AG20443 (cell line): ENCODE data around the gene NRG3.

Experiments
- DNase-seq: peaks from one replicate; pipeline ENCODE4 v3.0.0; 2012; ENCODE audit warnings: low spot score, mixed read lengths

The NRG3 gene

GRCh38 chr10:81874875-81875466 is at the start of gene NRG3:
TSS of gene NRG3 (plus strand) at chr10:81875194.
- peak; percentile 16 for DNase-seq

- no peak for DNase-seq
Observed at GRCh38 chr10:81828251-81828650, 46.7 kb upstream of the NRG3 start.

DNA sequence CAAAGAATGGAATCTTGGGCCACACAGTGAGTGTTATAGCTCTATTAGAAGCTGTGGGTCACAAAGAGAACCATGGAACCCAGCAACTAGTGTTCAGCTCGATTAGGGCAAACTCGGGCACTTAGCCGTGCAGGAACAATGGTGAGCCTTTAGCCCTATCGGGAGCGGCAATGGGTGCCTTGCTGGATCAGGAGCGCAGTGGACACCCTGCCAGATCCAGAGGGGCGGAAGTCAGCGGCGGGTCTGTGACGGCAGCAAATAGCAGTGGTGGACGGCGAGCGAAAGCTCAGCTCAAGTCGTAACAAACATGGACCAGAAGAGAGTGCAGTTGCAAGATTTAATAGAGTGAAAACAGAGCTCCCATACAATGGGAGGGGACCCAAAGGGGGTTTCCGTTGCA is 43.9 kb upstream of the NRG3 start:
- no peak for DNase-seq

DNA sequence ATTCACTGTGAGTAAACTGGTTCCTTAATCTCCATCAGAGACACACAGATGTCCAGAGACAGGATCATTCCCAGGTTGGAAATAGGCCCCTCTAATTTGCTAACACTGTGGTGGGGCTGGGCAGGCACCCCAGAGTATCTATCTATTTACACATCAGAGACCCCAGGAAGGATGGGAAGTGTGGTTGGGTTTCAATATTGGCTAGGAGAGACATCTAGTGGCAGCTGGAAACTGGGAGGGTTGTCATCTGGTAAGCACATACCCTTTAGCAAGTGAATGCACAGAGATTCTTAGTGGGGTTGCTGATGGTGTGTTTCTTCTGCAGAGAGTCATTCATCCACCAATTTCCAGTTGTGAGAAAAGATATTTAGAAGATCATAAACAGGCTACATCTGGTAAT is 36.0 kb upstream of the NRG3 start:
- no peak for DNase-seq

- no peak for DNase-seq
Observed at GRCh38 chr10:81843042-81843441, 32.0 kb upstream of the NRG3 start.

GRCh38 chr10:81847675-81848074 is 27.3 kb upstream of the NRG3 start:
- DNase-seq = no peak

DNA sequence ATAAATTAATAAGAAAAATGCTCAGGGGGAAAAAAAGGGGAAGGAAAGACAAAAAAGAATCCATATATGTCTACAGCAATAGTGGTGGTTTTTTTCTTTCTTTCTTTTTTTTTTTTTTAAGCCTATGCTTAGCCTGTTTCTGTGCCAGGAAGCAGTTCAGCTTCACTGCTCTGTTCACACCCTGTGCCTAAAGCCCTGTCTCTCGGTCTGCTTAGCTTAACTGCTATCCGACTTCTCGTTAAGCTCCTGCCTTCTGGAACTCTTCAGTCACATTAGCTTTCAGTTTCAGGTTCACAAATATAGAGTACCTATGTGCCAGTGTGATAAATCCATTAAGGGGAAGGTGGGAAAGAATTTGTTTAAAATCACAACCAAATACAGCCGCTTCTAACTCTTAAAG is 26.5 kb upstream of the NRG3 start:
- no peak for DNase-seq

DNA sequence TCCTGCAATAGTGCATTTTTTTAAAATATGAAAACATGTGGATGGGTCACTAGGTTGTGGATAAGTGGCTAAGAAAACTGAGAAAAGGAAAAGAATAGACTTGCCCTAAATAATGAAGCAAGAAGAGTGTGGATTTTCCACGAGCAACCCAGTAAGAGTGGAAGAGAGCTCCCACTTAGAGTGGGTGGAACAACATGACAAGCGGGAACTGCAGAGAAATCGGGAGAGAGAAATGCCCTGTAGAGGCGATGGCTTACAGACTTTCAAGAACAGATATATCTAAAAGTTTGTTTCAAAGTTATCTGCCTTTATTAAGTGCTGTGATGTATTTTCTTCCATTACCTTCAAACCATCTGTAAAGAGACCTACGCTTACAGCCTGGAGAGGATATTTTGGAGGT is 26.1 kb upstream of the NRG3 start:
- DNase-seq = no peak

DNA sequence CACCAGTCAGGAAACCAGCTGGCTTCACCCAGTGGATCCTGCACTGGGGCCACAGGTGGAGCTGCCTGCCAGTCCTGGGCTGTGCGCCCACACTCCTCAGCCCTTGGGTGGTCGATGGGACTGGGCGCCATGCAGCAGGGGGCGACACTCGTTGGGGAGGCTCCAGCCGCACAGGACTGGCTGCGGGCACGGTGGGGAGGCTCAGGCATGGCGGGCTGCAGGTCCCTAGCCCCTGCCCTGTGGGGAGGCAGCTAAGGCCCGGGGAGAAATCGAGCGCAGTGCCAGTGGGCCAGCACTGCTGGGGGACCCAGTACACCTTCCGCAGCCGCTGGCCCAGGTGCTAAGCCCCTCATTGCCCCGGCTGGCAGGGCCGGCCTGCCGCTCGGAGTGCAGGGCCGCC is 12.4 kb upstream of the NRG3 start:
- DNase-seq = no peak

- DNase-seq = no peak
Observed at GRCh38 chr10:81863771-81864170, 11.2 kb upstream of the NRG3 start.

GRCh38 chr10:81865581-81865980 is 9.4 kb upstream of the NRG3 start:
- no peak for DNase-seq

GRCh38 chr10:81866753-81867152 is 8.2 kb upstream of the NRG3 start:
- no peak for DNase-seq

DNA sequence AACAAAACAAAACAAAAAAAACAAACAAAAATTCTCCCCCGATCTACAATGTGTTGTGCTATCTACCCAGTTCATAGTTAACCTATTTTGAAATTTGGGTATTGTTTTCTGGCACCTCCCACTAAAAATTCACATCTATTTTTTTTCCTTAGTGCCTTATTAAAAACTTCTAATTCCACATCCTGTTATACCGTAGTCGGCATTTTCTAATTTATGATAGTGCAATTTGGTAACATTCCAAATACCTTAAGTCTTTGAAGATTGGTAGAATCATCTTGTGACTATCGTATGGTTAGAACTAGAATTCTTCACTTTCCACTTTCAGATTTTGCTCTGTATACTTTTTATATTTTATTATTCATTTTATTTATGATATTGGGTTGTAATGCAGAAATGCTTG is 4.5 kb upstream of the NRG3 start:
- DNase-seq = no peak

DNA sequence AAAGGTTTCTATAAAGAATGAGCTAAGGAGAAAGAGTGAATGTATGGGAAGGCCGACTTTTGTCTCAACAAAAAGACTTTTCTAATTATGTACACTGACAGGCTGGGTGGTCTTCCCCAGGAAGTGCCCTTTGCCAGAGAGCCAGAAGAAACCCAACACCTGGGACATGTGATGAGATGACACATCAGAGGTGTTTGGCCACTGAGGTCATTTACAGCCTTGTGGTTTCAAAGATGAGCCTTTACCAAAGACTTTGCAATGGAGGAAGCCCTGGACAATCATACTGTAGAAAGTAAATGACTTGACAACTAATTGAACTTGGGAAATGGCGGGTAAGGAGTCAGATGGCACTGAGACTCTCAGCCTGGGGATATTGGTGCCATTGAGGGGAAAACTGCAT is 3.4 kb upstream of the NRG3 start:
- no peak for DNase-seq

- DNase-seq = no peak
Observed at GRCh38 chr10:81872206-81872862, 2.7 kb upstream of the NRG3 start.

DNA sequence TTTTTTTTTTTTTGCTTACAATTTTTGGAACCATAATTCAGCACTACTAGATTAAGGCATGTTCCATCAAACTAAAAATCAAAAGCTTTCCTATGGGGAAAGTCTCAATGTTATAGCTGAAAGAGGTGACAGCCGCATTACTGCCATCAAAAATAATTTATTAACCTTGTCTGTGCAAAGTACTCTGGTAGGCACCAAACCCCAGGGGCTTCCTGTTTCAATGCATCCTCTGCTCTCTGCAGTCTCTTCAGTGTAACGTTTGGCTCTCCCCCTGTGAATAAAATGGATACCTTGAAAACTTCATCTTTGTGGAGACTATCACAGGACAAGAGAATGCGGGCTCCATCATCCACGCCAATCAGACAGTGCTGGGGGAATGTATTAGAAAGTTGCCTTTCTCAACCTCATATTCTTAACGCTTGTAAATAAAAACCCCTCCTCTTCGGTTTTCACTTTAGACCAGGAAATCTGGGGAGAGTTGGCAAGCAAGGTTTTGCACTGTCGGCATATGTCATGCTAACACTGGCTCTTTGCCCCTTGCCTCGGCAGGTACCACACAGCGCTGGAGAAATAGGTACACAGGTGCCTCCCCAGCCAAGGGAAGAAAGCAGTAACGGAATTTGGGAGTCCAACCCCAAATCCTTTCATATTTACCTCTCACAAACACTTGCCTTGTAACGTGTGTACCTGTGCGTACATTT is 1.6 kb upstream of the NRG3 start:
- no peak for DNase-seq

DNA sequence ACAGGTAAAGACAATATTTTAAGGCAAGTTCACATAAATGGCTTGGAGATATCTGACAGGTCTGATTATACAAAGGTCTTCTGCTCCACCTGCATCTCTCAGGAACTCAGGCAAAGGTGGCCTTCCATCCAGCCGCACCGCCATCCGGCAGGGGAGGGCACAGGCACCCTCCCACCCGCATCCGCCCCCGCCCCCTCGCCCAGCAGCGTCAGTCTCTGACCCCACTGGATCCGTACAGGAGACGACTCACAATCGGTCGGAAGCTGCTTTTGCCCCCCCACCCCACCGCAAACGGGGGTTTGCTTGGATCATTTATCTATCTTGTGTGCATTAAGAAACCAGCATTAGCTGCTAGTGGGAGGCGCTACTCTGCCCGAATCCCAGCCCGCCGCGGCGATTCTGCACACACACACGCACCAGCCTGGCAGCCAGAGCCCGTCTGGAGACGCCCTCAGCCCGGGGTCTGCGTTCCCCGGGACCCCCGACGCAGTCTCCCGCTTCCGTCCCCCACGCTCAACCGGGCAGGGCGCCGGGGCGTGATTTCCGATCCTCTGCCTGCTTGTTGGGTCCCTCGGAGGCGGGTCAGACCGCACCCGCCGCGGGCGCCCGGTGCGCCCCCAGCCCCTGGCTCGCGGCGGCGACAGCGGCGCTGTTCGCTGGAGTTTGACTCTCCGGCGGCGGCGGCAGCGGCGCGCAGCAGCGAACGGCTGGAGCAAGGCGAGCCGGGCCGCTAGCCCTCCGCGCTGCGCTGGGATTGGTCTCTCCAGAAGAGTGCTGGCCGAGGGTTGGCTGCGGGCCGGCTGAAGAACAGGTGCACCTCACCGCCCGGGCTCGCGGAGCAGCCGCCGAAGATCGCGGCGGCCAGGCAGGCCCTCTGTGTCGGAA is 820 bp upstream of the NRG3 start:
- peak; percentile 47 for DNase-seq

DNA sequence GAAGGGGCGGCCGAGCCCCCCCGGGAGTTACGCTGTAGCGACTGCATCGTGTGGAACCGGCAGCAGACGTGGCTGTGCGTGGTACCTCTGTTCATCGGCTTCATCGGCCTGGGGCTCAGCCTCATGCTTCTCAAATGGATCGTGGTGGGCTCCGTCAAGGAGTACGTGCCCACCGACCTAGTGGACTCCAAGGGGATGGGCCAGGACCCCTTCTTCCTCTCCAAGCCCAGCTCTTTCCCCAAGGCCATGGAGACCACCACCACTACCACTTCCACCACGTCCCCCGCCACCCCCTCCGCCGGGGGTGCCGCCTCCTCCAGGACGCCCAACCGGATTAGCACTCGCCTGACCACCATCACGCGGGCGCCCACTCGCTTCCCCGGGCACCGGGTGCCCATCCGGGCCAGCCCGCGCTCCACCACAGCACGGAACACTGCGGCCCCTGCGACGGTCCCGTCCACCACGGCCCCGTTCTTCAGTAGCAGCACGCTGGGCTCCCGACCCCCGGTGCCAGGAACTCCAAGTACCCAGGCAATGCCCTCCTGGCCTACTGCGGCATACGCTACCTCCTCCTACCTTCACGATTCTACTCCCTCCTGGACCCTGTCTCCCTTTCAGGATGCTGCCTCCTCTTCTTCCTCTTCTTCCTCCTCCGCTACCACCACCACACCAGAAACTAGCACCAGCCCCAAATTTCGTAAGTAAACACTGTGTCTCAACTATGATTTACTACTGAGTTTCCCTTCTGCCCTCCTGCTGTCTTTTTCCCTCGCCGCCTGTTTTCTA is 666 bp downstream of the NRG3 start:
- peak; percentile 9 for DNase-seq

DNA sequence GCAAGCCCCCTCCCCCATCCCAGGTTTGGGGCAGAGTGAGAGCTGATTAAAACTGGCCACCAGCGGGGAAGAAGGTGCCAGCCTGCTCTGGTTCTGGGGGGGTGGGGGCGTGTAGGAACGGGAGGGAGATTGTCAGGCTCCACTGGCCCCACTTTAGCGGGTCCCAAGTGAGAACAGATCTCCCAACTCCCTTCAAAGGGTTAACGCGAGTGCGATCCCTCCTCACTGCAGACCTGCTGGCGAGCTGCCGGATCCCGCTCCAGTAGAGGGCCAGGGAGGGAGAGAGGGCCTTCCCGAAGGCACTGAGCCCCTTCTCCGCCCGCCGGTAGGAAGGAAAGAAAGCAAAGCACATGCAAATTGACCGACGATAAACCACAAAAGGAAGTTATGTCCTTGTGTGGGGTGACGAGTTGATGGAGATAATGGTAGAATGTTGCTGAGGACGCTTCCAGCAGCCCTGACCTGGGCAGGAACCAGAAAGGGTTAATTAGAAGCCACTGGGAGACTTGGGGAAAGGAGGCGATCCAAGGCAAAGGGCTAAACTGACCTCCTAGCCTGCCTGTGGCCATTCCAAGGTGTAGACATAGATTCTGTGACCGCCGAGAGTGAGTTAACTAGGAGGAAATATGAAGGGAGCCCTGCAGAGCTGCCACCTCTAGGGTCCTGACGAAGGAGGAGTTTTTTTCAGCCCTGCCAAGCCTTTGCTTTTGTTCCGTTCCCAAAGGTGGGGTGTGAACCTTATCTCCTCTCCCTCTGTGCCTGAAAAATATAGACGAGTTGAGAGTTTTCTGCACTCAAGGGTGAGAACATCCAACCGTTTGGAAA is 1.5 kb downstream of the NRG3 start:
- DNase-seq = peak; percentile 12

DNA sequence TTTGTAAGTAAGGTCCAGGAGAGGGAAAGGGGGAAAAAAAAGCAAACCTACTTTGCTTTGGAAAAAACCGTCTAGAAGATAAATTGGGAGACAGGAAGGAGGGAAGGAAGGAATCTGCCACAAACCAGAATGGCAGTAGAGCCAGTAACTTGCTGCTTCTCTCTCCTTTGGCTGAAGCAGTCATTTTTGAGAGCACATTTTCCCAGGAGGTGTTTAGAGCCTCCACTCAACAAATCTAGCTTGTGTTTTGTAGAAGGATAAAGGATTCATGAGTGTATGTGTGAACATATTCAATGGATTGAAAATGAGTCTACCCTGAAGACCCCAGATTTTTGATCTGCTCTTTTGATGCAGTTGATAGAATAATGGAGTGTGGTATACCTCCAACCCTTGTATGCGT is 2.6 kb downstream of the NRG3 start:
- no peak for DNase-seq

DNA sequence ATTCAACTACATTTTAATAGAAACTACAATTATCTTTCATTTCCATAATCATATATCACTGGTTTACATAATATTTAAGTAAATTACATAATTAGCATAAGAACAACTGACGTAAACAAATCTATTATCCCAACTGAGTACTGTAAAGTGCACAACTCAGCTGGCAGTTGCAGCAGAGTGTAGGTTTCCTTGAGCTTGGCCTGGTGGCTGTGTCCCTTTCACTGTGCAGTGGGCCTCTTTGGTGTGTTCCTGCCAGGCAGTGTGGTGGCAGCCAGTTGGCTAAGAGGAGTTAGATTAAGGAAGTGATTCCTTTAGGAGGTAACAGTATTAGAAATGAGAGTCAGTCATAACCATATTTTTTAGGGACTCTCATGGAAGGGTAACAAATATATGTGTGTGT is 7.0 kb downstream of the NRG3 start:
- DNase-seq = no peak
